Measurements from ENCODE around the gene NPAS4. TPM values are rescaled to one million over a fixed set of nuclear protein-coding genes. Genes with fewer than 3 reads are reported as not detected.

Gene NPAS4
- total and polyA plus RNA-seq, 2 of the 13 experiments (the other 11 are each of a cell fraction or from before 2014, with no cell fraction given) = not detected

DNA sequence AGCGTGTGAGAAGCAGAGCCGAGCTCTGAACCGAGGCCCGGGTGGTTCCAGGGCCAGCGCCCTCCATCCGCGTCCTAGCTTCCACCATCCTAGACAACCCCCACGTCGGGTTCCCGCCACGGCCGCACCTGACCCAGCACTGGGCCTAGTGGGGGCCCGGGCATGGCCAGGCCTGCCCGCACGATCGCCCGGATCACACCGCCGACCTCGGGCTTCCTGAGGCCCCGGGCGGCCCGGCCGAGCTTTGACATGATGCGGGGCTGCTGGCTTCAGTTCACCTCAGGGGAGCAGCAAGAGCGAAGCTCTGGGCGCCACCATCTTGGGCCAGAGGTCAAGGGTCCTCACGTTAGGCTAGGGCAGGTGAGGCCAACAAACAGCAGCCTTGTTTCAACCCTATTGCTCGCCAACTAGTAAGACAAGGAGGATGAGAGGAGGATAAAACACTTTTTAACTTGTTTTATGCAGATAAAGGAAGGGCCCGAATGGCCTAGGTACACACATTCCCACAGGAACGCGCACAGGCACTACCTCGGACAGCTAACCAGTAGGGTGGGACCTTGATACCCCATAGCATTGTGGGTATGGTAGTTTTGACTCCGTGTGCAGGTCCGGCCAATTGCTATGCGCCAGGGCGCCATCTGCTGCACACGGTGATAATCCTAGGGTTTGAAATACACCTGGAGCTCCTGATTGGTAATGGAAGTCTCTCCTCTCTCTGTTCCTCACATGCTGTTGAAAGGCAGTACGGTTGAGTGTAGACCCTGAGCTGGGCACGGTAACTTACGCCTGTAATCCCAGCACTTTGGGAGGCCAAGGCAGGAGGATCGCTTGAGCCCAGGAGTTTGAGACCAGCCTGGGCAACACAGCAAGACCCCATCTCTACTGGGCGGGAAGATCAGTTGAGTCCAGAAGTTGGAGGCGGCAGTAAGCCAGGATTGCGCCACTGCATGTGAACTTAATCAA is 17.9 kb downstream of the NPAS4 start, which contains the start of gene MRPL11 (continued):
- TF ChIP-seq ZNF30 (CRISPR knock-in tag; IDR thresholded peaks at IDR 0.05) (no peak), PAF1 (CRISPR knock-in tag; IDR thresholded peaks at IDR 0.05) (no peak), EHMT2 (IDR thresholded peaks at IDR 0.05; ENCODE audit: borderline replicate concordance, low read depth, low read length) (peak; percentile 89; the same call in 1 of the 2 replicates), NFE2 (CRISPR knock-in tag; IDR thresholded peaks at IDR 0.05) (no peak), WIZ (CRISPR knock-in tag; IDR thresholded peaks at IDR 0.05) (no peak), NFKBIZ (CRISPR knock-in tag; IDR thresholded peaks at IDR 0.05) (no peak), CHD2 (IDR thresholded peaks at IDR 0.05; ENCODE audit: low read depth, low read length) (no peak; the same call in 1 of the 2 replicates), ZNF629 (CRISPR knock-in tag; conservative IDR thresholded peaks at IDR 0.05) (no peak), ZNF605 (CRISPR knock-in tag; IDR thresholded peaks at IDR 0.05) (peak; percentile 18), POLR2G (IDR thresholded peaks at IDR 0.05; ENCODE audit: low read depth, low read length) (peak; percentile 77), MYNN (CRISPR knock-in tag; IDR thresholded peaks at IDR 0.05; ENCODE audit: low read depth) (no peak), SIN3A (IDR thresholded peaks at IDR 0.05; ENCODE audit: borderline replicate concordance, low read depth, low read length) (peak; percentile 86; the same call in 1 of the 2 replicates), ZNF17 (CRISPR knock-in tag; IDR thresholded peaks at IDR 0.05) (0 out of 2 replicates have a peak, but pooled peaks have one; percentile 63), SMARCC2 (IDR thresholded peaks at IDR 0.05) (no peak), ETV6 (CRISPR knock-in tag; conservative IDR thresholded peaks at IDR 0.05) (0 out of 2 replicates have a peak, but pooled peaks have one; percentile 44), NR2C2 (CRISPR knock-in tag; IDR thresholded peaks at IDR 0.05; ENCODE audit: borderline replicate concordance) (peak; percentile 99), IRF1 (CRISPR knock-in tag; IDR thresholded peaks at IDR 0.05; ENCODE audit: low read depth) (no peak), ZNF703 (CRISPR knock-in tag; IDR thresholded peaks at IDR 0.05; ENCODE audit: borderline replicate concordance) (no peak; the same call in 1 of the 2 replicates), TBP (CRISPR knock-in tag; IDR thresholded peaks at IDR 0.05) (no peak), TP53 (CRISPR knock-in tag; conservative IDR thresholded peaks at IDR 0.05) (no peak), NR2F1 (CRISPR knock-in tag; IDR thresholded peaks at IDR 0.05) (peak; percentile 90 to 99; a peak in 3 of 4 replicates), HNRNPK (IDR thresholded peaks at IDR 0.05; ENCODE audit: low read depth, low read length, poor library complexity, severe bottlenecking) (no peak)
- TF ChIP-seq, protein P1, sequence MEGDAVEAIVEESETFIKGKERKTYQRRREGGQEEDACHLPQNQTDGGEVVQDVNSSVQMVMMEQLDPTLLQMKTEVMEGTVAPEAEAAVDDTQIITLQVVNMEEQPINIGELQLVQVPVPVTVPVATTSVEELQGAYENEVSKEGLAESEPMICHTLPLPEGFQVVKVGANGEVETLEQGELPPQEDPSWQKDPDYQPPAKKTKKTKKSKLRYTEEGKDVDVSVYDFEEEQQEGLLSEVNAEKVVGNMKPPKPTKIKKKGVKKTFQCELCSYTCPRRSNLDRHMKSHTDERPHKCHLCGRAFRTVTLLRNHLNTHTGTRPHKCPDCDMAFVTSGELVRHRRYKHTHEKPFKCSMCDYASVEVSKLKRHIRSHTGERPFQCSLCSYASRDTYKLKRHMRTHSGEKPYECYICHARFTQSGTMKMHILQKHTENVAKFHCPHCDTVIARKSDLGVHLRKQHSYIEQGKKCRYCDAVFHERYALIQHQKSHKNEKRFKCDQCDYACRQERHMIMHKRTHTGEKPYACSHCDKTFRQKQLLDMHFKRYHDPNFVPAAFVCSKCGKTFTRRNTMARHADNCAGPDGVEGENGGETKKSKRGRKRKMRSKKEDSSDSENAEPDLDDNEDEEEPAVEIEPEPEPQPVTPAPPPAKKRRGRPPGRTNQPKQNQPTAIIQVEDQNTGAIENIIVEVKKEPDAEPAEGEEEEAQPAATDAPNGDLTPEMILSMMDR (CRISPR knock-in tag; IDR thresholded peaks at IDR 0.05) = peak; percentile 90
- TF ChIP-seq, protein P2, sequence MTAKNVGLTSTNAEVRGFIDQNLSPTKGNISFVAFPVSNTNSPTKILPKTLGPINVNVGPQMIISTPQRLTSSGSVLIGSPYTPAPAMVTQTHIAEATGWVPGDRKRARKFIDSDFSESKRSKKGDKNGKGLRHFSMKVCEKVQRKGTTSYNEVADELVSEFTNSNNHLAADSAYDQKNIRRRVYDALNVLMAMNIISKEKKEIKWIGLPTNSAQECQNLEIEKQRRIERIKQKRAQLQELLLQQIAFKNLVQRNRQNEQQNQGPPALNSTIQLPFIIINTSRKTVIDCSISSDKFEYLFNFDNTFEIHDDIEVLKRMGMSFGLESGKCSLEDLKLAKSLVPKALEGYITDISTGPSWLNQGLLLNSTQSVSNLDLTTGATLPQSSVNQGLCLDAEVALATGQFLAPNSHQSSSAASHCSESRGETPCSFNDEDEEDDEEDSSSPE (CRISPR knock-in tag; IDR thresholded peaks at IDR 0.05) = peak; percentile 61

Data from HepG2 (cell line).